Spleen (tissue), 7 donors: ENCODE results near the gene METRNL.

Source experiments
- CTCF ChIP-seq, 11 experiments: fragments of 200-600 bp in 7 of 11; fragments of 450-650 bp in 4 of 11; sonication (generic) in 4 of 11; IDR thresholded peaks in 8 of 11; conservative IDR thresholded peaks in 3 of 11; 1 replicate in 7 of 11; 2 replicates in 4 of 11; pipeline versions ENCODE4 v1.4.0 to v1.8.0; 2016 to 2021; ENCODE audit warnings: antibody characterized with exemption in 11 of 11, inconsistent platforms in 4 of 11, mild to moderate bottlenecking in 1 of 11
- POLR2A ChIP-seq, 3 donors: fragments of 450-650 bp; IDR thresholded peaks; one replicate each; pipeline ENCODE4 v1.5.1; 2017; ENCODE audit warnings: antibody characterized with exemption in 3 of 3, mild to moderate bottlenecking in 1 of 3
- donor health status: DM: no; HTN: no; CAD: no; lungs with moderate emphysema.
- donor health status: DM: no; HTN: no; CAD: no.
- donor health status: DM: no; HTN: no; CAD: no.

GRCh38 chr17:83083368-83084201 lies 4.2 kb downstream of the METRNL start:
- TF ChIP-seq CTCF (IDR thresholded peaks at IDR 0.05 in 8 of 11, conservative IDR thresholded peaks at IDR 0.05 in 3 of 11) (no peak), POLR2A (IDR thresholded peaks at IDR 0.05) (no peak)
